Measurements from ENCODE around the gene SDC1.

- TF ChIP-seq ZNF384 (IDR thresholded peaks at IDR 0.05) (no peak), BHLHE40 (IDR thresholded peaks at IDR 0.05; ENCODE audit: borderline replicate concordance) (no peak), SP1 (IDR thresholded peaks at IDR 0.05) (no peak), ARNT (IDR thresholded peaks at IDR 0.05) (no peak)
These were observed 29.8 kb upstream of the SDC1 start for GRCh38 chr2:20254731-20255130.

Measured in HEK293T (cell line).